HepG2 (cell line): ENCODE data around the gene PDIK1L. TPM values are rescaled to one million over a fixed set of nuclear protein-coding genes. Genes with fewer than 3 reads are reported as not detected.

Experiments used
- AHR ChIP-seq: IDR thresholded peaks from 2 replicates; pipeline ENCODE4 v1.6.1; 2018; ENCODE audit warnings: missing genetic modification reagents, missing compliant biosample characterization
- CENPT ChIP-seq: sonication (generic); formaldehyde crosslinking; IDR thresholded peaks from 2 replicates; pipeline ENCODE4 v1.8.0; 2022; ENCODE audit warnings: low read depth, mild to moderate bottlenecking, moderate library complexity, missing genetic modification reagents
- CHD2 ChIP-seq: IDR thresholded peaks from 2 replicates; pipeline ENCODE4 v1.6.1; 2011; ENCODE audit warnings: low read depth, low read length, improper control_type of control experiment
- FOXO1 ChIP-seq: sonication (generic); formaldehyde crosslinking; IDR thresholded peaks from 2 replicates; pipeline ENCODE4 v1.4.0; 2020; ENCODE audit warnings: missing genetic modification reagents
- HDAC6 ChIP-seq: fragments of 200-600 bp; sonication (generic); IDR thresholded peaks from 2 replicates; pipeline ENCODE4 v1.7.0; 2017; ENCODE audit warnings: mild to moderate bottlenecking, antibody characterized with exemption, low read length, low read depth
- HIVEP1 ChIP-seq: sonication (generic); formaldehyde crosslinking; IDR thresholded peaks from 2 replicates; pipeline ENCODE4 v1.4.0; 2020; ENCODE audit warnings: mild to moderate bottlenecking, missing genetic modification reagents
- HNF4G ChIP-seq, 2 experiments: sonication (generic) in 1 of 2; formaldehyde crosslinking in 1 of 2; IDR thresholded peaks; 2 replicates each; pipeline versions ENCODE4 v1.4.0 to v1.6.1; 2011 to 2020; ENCODE audit warnings: borderline replicate concordance in 2 of 2, low read depth in 2 of 2, mild to moderate bottlenecking in 2 of 2, low read length in 1 of 2, missing genetic modification reagents in 1 of 2, moderate library complexity in 1 of 2
- HOXA7 ChIP-seq: sonication (generic); formaldehyde crosslinking; IDR thresholded peaks from 2 replicates; pipeline ENCODE4 v1.8.1; 2022; ENCODE audit warnings: mild to moderate bottlenecking, missing genetic modification reagents, moderate library complexity
- KDM1A ChIP-seq: IDR thresholded peaks from 2 replicates; pipeline ENCODE4 v1.6.1; 2016; ENCODE audit warnings: missing compliant biosample characterization
- MAFK ChIP-seq, 2 experiments: IDR thresholded peaks in 1 of 2; conservative IDR thresholded peaks in 1 of 2; 2 replicates each; pipeline ENCODE4 v1.6.1; 2011; ENCODE audit warnings: improper control_type of control experiment in 2 of 2, low read length in 2 of 2
- SOX13 ChIP-seq, 3 experiments: fragments of 450-650 bp in 1 of 3; sonication (generic) in 1 of 3; formaldehyde crosslinking in 1 of 3; IDR thresholded peaks in 2 of 3; conservative IDR thresholded peaks in 1 of 3; 2 replicates each; pipeline versions ENCODE4 v1.5.0 to v1.6.1; 2016 to 2020; ENCODE audit warnings: antibody characterized with exemption in 1 of 3, mild to moderate bottlenecking in 1 of 3, missing compliant biosample characterization in 1 of 3, missing genetic modification reagents in 1 of 3, moderate library complexity in 1 of 3
- SRSF1 ChIP-seq: fragments of 200-400 bp; formaldehyde crosslinking; optimal IDR thresholded peaks from 2 replicates; pipeline ENCODE3; 2017; ENCODE audit warnings: mild to moderate bottlenecking, low read depth, low read length, moderate library complexity
- TIGD3 ChIP-seq: sonication (generic); formaldehyde crosslinking; IDR thresholded peaks from 2 replicates; pipeline ENCODE4 v1.5.1; 2020; ENCODE audit warnings: mild to moderate bottlenecking, missing genetic modification reagents, borderline replicate concordance
- ZBTB10 ChIP-seq: sonication (generic); formaldehyde crosslinking; IDR thresholded peaks from 2 replicates; pipeline ENCODE4 v1.4.0; 2020; ENCODE audit warnings: missing genetic modification reagents, borderline replicate concordance
- ZBTB33 ChIP-seq: sonication (generic); formaldehyde crosslinking; IDR thresholded peaks from 2 replicates; pipeline ENCODE4 v1.4.0; 2020; ENCODE audit warnings: missing genetic modification reagents
- ZBTB38 ChIP-seq: sonication (generic); formaldehyde crosslinking; IDR thresholded peaks from 2 replicates; pipeline ENCODE4 v1.5.1; 2020; ENCODE audit warnings: mild to moderate bottlenecking, missing genetic modification reagents
- ZC3H4 ChIP-seq: sonication (generic); formaldehyde crosslinking; IDR thresholded peaks from 2 replicates; pipeline ENCODE4 v1.4.0; 2020; ENCODE audit warnings: missing genetic modification reagents, borderline replicate concordance
- ZFAT ChIP-seq: sonication (generic); formaldehyde crosslinking; conservative IDR thresholded peaks from 2 replicates; pipeline ENCODE4 v1.8.1; 2023; ENCODE audit warnings: missing genetic modification reagents, inconsistent platforms
- ZFP1 ChIP-seq: IDR thresholded peaks from 2 replicates; pipeline ENCODE4 v1.6.1; 2016
- ZNF484 ChIP-seq: sonication (generic); formaldehyde crosslinking; IDR thresholded peaks from 2 replicates; pipeline ENCODE4 v1.5.1; 2020; ENCODE audit warnings: mild to moderate bottlenecking, low read depth, missing genetic modification reagents, borderline replicate concordance
- ZNF607 ChIP-seq: sonication (generic); formaldehyde crosslinking; IDR thresholded peaks from 2 replicates; pipeline ENCODE4 v1.5.1; 2020; ENCODE audit warnings: missing genetic modification reagents, mild to moderate bottlenecking, borderline replicate concordance
- ZNF713 ChIP-seq: sonication (generic); formaldehyde crosslinking; IDR thresholded peaks from 2 replicates; pipeline ENCODE4 v1.4.0; 2020; ENCODE audit warnings: mild to moderate bottlenecking, missing genetic modification reagents
- ZNF850 ChIP-seq: sonication (generic); formaldehyde crosslinking; conservative IDR thresholded peaks from 2 replicates; pipeline ENCODE4 v1.9.0; 2021; ENCODE audit warnings: mild to moderate bottlenecking, missing genetic modification reagents
- polyA plus RNA-seq, 8 experiments: library from polyadenylated mRNA; depleted of rRNA in 3 of 8; stranded (reverse) in 7 of 8; unstranded in 1 of 8; fragments of >200 nt; fragmentation: Illumina TruSeq in 4 of 8; extraction: Trizol in 4 of 8; gene quantifications; 2 replicates each; pipeline versions ENCODE4 v1.2.1 to v1.2.3, GENCODE V29; 2011 to 2016; ENCODE audit warnings: low read depth in 4 of 8, missing spikeins in 1 of 8, mixed read lengths in 1 of 8; ENCODE audit not compliant: insufficient read depth in 1 of 8
- total RNA-seq, 5 experiments: library from RNA; depleted of rRNA; stranded (reverse); fragments of >200 nt; fragmentation: Illumina TruSeq; extraction: Trizol; gene quantifications; 2 replicates each; pipeline ENCODE4 v1.2.3, GENCODE V29; 2016; ENCODE audit warnings: low read depth in 1 of 5

The PDIK1L gene
- total and polyA plus RNA-seq, 2 of the 13 experiments (the other 11 are each of a cell fraction or from before 2014, with no cell fraction given): 1.9 to 4.6 TPM

DNA sequence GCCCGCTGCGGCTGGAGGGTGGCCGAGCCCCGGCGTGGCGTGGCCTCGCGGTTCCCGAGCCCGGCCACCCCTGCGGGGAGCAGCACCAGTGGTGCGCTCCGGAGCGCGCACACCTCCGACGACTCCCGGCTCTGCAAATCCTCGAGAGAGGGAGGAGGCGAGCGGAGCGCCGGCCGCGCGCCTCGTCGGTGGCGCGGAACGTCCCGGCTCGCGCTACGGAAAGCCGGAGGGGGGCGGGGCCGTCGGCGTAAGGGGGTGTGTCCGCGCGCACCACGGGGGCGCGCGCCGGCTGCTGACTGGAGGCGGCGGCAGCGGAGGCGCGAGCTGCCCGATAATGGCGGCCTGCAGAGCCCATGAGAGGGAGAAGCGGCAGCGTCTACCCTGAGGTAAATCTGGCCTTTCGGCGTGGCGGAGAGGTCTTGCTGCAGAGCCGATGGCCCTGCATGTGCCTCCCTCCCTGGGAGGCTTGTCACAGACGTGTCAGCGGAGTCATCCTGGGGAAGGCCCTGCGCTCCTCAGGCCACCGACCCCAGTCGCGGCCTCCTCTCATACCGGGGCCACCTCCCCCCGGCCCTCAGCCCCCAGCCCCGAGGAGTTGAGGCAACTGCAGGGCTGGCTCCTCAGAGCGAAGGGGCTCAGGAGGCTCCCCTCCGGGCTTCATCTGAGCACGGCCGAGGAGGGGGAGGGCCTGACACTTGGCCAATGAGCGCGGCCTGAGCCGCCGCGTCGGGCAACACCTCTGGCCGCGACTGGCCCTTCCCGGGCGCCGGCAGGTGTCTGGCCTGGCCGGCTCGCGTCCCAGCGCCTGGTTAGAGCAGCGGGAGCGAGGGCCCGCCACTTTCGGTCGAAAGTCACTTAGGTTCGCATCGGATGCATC is at the start of gene PDIK1L (continued):
- TF ChIP-seq MAFK (conservative IDR thresholded peaks at IDR 0.05 in 1 of 2, IDR thresholded peaks at IDR 0.05 in 1 of 2; ENCODE audit: low read length in 2 of 2) (no peak), HIVEP1 (CRISPR knock-in tag) (peak; percentile 54; the same call in 1 of the 2 replicates), ZFP1 (no peak), ZBTB33 (CRISPR knock-in tag) (no peak), SRSF1 (no peak), ZC3H4 (CRISPR knock-in tag) (no peak), ZNF713 (CRISPR knock-in tag) (no peak; the same call in 1 of the 2 replicates), HNF4G (IDR thresholded peaks at IDR 0.05; ENCODE audit: borderline replicate concordance, low read depth, low read length) (no peak), HNF4G (CRISPR knock-in tag; IDR thresholded peaks at IDR 0.05; ENCODE audit: borderline replicate concordance, low read depth) (no peak; the same call in 1 of the 2 replicates), KDM1A (CRISPR knock-in tag) (no peak), ZNF484 (CRISPR knock-in tag) (no peak), HOXA7 (CRISPR knock-in tag) (no peak), FOXO1 (CRISPR knock-in tag) (peak; percentile 41), ZBTB38 (CRISPR knock-in tag) (peak; percentile 50; the same call in 1 of the 2 replicates), CENPT (CRISPR knock-in tag) (no peak), ZFAT (CRISPR knock-in tag) (no peak), ZNF850 (no peak), SOX13 (IDR thresholded peaks at IDR 0.05) (no peak), SOX13 (CRISPR knock-in tag; conservative IDR thresholded peaks at IDR 0.05 in 1 of 2, IDR thresholded peaks at IDR 0.05 in 1 of 2) (no peak), ZNF607 (CRISPR knock-in tag) (no peak), ZBTB10 (peak; percentile 3; the same call in 1 of the 2 replicates), HDAC6 (no peak), TIGD3 (no peak), CHD2 (no peak), AHR (CRISPR knock-in tag) (no peak)
